ENCODE results near the gene SLC39A5. TPM values are rescaled to one million over a fixed set of nuclear protein-coding genes. Genes with fewer than 3 reads are reported as not detected.

Gene SLC39A5
- total RNA-seq = 2.4 TPM

DNA sequence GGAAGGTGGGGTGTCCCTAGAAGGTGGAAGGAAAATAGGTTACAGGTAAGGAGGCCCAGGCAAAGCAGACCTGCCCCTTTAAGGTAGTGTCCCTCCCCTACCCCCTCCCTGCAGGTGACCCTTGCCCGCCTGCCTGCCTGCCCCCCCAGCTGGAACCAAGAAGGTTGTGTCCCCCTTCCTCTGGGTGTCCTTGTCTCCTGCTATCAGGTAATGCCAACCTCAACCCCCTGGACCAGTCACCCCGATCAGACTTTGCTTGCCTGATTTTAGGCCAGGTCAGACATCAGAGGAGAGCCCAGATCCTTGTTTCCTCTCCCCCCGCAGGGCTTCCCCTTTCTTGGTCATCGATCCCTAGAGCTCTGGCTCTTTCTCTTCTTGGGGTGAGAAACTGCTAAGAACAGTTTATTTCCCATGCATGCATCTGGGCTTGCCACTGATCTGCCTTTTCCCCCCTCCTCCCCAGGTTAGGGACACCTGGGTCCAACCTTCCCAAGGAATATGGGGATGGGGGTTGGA, at the start of gene SLC39A5:
Gene SLC39A5, plus strand, starts transcription at position 136 of the 516 bp plus-strand sequence. CDS start 1,224 bp downstream, outside the sequence.

GRCh38 chr12:56189099-56189917, 40.5 kb upstream of the SLC39A5 start, which contains the start of gene SMARCC2:
Gene SMARCC2 (minus strand): TSS chr12:56189483. CDS start chr12:56189461, 22 bp downstream.

GRCh38 chr12:56221757-56222530, 7.9 kb upstream of the SLC39A5 start, which contains the start of gene RNF41:
Gene RNF41 (minus strand): TSS chr12:56221922. CDS start chr12:56214047, 7,875 bp downstream.

GRCh38 chr12:56224102-56224701, 5.6 kb upstream of the SLC39A5 start, which contains the start of gene NABP2:
Gene NABP2 (plus strand): TSS chr12:56224342. CDS start chr12:56224857, 515 bp downstream.

GRCh38 chr12:56258068-56258819, 28.4 kb downstream of the SLC39A5 start, which contains the start of gene ANKRD52:
Gene ANKRD52 (minus strand): TSS chr12:56258384. CDS start chr12:56258269, 115 bp downstream.

DNA sequence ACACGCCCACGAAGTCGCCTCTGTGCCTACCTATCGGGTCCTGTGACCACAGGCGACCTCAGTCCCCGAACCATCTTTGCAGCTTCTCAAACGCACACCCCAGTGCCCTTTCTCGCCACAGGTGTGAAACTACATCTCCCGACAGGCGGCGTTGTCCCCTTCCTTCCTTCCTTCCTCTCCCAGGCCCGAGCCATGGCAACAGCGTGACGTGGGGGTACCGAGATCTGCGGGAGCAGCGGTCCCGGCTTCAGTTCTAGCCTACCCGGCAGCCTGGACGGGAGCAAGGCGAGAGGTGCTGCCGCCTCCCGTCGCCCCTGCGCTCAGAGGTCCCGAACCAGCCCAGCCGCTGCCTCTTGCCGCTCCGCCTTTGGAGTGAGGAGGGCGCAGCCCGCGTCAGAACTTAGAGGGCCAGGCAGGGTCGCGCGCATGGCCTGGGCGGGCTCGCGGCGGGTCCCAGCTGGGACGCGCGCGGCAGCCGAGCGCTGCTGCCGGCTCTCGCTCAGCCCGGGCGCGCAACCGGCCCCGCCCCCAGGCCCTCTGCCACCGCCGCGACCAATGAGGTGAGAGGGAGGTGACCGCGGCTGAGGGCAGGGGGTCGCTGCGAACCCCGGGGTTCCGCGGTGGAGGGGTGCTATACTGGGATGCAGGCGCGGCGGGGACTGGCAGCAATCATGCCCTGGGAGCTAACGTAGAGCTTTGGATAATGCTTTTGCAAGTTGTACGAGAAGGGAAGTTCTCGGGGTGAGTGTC, 37.0 kb downstream of the SLC39A5 start, which contains the start of gene COQ10A:
Gene COQ10A, plus strand, starts transcription at position 250 of the 750 bp plus-strand sequence. Its CDS starts 177 bp downstream, at position 427.

Other genes with a start within 250 kb of the SLC39A5 start
- 20.3 TPM for gene SUOX, start 232.8 kb upstream of the SLC39A5 start, total RNA-seq
- gene IKZF4, start 209.0 kb upstream of the SLC39A5 start, total RNA-seq = 6.3 TPM
- 457 TPM for gene RPS26, start 188.1 kb upstream of the SLC39A5 start, total RNA-seq
- 28.4 TPM for gene ERBB3, start 149.9 kb upstream of the SLC39A5 start, total RNA-seq
- gene PA2G4, start 125.5 kb upstream of the SLC39A5 start, total RNA-seq = 85.4 TPM
- 774 TPM for gene RPL41, start 113.4 kb upstream of the SLC39A5 start, total RNA-seq
- gene ZC3H10, start 111.8 kb upstream of the SLC39A5 start, total RNA-seq = 9.2 TPM
- 59.4 TPM for gene ESYT1, start 101.8 kb upstream of the SLC39A5 start, total RNA-seq
- 153 TPM for gene MYL6B, start 77.5 kb upstream of the SLC39A5 start, total RNA-seq
- 753 TPM for gene MYL6, start 71.7 kb upstream of the SLC39A5 start, total RNA-seq
- gene SMARCC2, start 40.6 kb upstream of the SLC39A5 start, total RNA-seq = 116 TPM
- 79.0 TPM for gene RNF41, start 8.1 kb upstream of the SLC39A5 start, total RNA-seq
- gene NABP2, start 5.7 kb upstream of the SLC39A5 start, total RNA-seq = 25.8 TPM
- gene ANKRD52, start 28.3 kb downstream of the SLC39A5 start, total RNA-seq = 22.9 TPM
- gene COQ10A, start 36.9 kb downstream of the SLC39A5 start, total RNA-seq = 17.2 TPM
- gene CS, start 70.3 kb downstream of the SLC39A5 start, total RNA-seq = 109 TPM
- gene CNPY2, start 85.9 kb downstream of the SLC39A5 start, total RNA-seq = 76.5 TPM
- 64.0 TPM for gene PAN2, start 103.9 kb downstream of the SLC39A5 start, total RNA-seq
- gene IL23A, start 108.8 kb downstream of the SLC39A5 start, total RNA-seq = 0.71 TPM
- 152 TPM for gene STAT2, start 130.1 kb downstream of the SLC39A5 start, total RNA-seq
- not detected for gene APOF, start 132.8 kb downstream of the SLC39A5 start, total RNA-seq
- 24.6 TPM for gene TIMELESS, start 219.4 kb downstream of the SLC39A5 start, total RNA-seq
- gene MIP, start 224.6 kb downstream of the SLC39A5 start, total RNA-seq = 303 TPM
- gene SPRYD4, start 238.5 kb downstream of the SLC39A5 start, total RNA-seq = 2.8 TPM

Measured in camera-type eye (tissue), 1 donor.